Measurements from ENCODE around the gene TNN.
"Not testable (repeated sequence)": the region's sequence is repeated elsewhere in the genome, so short reads cannot be mapped to it uniquely, and the experiment has no call there.

TNN gene

GRCh38 chr1:175067362-175068106 is at the start of gene TNN:
Gene TNN (plus strand): TSS chr1:175067833. CDS start chr1:175077419, 9,586 bp downstream.
- DNase-seq (ENCODE audit: low read depth in 2 of 2): no peak

GRCh38 chr1:175019524-175019923 is 48.1 kb upstream of the TNN start:
- DNase-seq (ENCODE audit: low read depth in 2 of 2): no peak

DNA sequence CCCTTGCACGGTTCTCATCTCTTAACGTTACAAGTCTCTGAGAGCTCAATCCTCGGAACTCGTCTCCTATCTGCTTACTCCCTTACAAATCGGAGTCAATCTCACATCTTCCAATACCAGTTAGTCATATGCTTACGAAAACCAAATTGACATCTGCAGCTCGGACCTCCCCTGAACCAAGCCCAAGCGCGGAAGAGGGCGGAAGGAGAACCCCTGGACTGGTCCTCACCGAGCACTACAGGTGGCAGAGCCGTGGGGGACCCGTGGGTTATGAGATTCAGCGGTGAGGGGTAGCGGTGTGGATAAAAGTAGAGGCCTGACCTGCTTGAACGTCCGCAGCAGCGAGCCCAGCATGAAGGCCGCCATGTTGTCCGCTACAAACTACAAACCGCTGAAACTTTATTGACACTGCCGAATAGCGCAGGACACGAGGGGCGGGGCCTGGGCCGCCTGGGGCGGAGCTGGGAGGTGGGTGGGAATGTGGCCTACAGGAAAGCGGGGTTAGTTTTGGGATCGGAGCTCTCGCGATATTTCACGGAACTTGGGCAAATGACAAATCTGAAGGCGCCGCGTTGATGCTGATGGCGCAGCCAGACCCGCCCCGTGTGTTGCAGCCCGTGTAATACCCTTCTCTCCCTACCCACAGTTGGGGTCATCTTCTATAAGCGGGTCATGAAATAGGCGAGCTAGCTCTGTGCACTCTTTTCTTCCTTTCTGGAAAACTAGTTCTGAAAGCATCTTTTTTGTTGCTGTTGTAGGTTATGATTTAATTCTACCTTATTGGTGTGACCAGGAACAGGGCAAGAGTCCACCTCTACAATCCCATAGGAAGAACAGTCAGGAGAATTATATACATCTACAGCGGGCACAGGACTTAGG is 44.4 kb upstream of the TNN start, which contains the start of gene MRPS14:
Gene MRPS14, minus strand, starts transcription at position 383 of the 879 bp plus-strand sequence. Its CDS starts 17 bp downstream, at position 366.
- peak; percentile 98 for DNase-seq (ENCODE audit: low read depth in 2 of 2)

- DNase-seq (ENCODE audit: low read depth in 2 of 2): not testable (repeated sequence)
Observed at GRCh38 chr1:175023922-175024242, 43.8 kb upstream of the TNN start.

DNA sequence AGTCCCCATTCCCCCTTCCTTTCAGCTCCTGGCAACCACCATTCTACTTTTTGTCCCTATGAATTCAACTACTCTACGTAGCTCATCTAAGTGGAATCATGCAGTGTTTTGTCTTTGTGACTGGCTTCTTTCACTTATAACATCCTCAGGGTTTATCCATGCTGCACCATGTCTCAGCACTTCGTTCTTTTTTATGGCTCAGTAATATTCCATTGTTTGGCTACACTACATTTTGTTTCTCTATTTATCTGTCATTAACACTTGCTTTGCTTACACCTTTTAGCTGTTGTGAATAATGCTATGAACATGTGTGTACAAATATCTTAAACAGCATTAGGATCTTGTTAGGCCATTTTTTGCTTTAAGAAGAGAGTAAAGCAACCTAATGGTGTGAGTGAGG is 42.9 kb upstream of the TNN start:
- DNase-seq (ENCODE audit: low read depth in 2 of 2): no peak

DNA sequence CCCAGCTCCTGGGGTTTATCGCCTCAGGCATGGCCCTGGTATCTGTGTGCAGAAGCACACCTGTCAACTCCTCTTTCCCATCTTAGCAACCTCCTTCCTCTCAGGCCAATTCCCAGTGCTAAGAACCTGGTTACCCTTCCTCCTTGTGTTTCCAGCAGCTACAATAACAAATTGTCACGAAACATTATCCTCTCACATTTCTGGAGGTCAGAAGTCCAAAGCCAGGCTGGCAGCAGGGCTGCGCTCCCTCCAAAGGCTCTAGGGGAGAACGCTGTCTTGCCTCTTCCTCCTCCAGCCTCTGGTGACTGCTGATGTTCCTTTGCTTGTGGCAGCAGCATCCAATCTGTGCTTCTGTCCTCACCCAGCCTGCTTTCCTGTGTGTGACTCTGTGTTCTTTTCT is 33.7 kb upstream of the TNN start:
- DNase-seq (ENCODE audit: low read depth in 2 of 2): no peak

DNA sequence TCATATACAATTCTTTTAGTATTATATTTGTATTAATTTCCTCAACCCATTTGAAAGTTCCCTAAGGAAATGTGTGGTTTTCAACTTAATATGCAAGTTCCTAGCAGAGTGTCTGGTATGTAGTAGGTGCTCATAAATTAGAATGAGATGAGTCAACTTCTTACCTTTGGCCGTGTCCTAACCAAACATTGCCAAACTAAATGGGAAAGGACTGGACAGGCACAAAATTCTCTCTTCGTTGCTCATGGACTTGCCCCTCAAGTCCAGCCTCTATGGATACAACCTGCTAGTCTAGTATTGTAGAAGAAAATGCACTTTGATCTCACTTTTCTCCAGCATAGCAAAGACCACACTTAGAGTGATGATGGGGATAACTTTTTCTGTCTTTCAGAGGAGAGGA is 32.9 kb upstream of the TNN start:
- DNase-seq (ENCODE audit: low read depth in 2 of 2): no peak

- no peak for DNase-seq (ENCODE audit: low read depth in 2 of 2)
Observed at GRCh38 chr1:175035865-175036264, 31.8 kb upstream of the TNN start.

GRCh38 chr1:175036476-175036875 is 31.2 kb upstream of the TNN start:
- no peak for DNase-seq (ENCODE audit: low read depth in 2 of 2)

DNA sequence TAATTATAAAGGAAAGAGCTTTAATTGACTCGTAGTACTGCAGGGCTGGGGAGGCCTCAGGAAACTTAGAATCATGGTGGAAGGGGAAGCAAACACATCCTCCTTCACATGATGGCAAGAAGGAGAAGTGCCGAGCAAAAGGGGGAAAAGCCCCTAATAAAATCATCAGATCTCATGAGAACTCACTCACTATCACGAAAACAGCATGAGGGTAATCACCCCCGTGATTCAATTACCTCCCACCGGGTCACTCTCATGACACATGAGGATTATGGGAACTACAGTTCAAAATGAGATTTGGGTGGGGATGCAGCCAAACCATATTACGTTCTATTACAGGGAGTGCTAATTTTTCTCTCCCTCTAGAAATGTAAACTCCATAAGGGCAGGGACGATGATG is 30.2 kb upstream of the TNN start:
- DNase-seq (ENCODE audit: low read depth in 2 of 2): no peak

GRCh38 chr1:175040324-175040879 is 27.2 kb upstream of the TNN start:
- DNase-seq (ENCODE audit: low read depth in 2 of 2): no peak

DNA sequence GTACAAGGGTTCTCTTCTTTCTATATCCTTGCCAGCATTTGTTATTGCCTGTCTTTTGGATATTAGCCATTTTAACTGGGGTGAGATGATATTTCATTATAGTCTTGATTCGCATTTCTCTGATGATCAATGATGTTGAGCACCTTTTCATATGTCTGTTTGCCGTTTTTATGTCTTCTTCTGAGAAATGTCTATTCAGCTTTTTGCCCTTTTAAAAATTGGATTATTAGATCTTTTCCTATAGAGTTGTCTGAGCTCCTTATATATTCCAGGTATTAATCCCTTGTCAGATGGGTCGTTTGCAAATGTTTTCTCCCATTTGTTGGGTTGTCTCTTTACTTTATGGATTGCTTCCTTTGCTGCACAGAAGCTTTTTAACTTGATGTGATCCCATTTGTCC is 25.0 kb upstream of the TNN start:
- no peak for DNase-seq (ENCODE audit: low read depth in 2 of 2)

- DNase-seq (ENCODE audit: low read depth in 2 of 2): no peak
Observed at GRCh38 chr1:175043824-175044223, 23.8 kb upstream of the TNN start.

DNA sequence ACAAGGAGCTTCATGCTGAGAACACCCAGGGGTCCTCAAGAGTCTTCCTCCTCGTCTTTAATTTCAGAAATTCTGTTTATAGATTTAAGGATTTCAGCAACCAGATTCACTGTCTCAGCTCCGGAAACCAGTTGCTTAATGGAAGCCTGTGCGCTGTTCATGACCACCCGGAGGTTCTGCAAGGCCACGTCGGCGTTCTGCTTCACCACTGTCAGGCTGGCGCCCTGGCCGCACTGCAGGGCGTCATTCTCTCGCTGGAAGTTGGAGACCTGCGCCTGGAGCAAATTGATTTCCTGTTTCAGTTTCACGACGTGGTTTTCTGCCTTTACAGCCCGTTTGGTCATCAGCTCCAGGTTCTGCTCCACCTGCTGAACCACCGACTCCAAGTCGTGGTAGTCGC is 23.0 kb upstream of the TNN start:
- DNase-seq (ENCODE audit: low read depth in 2 of 2): not testable (repeated sequence)

DNA sequence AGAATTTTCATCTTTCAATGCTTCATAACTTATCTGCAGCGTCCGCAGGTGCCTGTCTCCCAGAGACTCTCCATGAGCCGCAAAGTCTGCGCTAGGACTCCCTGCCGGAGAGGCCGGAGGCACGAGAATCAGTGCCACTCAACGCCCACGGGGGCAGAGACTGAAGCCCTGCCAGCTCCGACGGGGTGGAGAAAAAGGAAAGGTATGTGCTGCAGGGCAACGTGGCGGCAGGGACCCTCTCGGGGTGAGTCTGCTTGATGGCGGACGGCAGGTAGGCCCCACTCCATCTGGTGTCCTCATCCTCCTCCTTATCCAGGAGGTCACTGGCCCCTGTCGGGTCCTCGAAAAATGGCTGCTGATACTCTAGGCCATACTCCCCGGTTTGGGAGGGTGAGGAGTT is 22.5 kb upstream of the TNN start:
- no peak for DNase-seq (ENCODE audit: low read depth in 2 of 2)

GRCh38 chr1:175045519-175045918 is 22.1 kb upstream of the TNN start:
- no peak for DNase-seq (ENCODE audit: low read depth in 2 of 2)

DNA sequence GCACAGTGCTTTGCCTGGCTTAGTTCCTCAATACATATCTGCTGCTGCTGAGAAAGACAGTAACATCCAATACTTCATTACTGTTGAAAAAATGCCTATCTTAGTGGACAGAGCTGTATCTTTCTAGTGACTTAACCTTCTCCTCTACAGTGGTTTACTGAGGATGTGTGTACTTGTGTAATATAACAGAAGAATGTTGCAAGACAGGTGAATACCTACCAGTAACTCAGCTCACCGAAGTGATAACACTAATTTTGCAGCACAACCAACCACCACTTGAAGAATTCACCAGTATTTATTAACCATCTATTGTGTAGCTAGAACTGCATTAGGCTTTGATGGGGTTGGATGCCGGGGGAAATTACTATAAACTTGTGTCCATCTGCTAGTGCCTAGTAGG is 16.6 kb upstream of the TNN start:
- no peak for DNase-seq (ENCODE audit: low read depth in 2 of 2)

DNA sequence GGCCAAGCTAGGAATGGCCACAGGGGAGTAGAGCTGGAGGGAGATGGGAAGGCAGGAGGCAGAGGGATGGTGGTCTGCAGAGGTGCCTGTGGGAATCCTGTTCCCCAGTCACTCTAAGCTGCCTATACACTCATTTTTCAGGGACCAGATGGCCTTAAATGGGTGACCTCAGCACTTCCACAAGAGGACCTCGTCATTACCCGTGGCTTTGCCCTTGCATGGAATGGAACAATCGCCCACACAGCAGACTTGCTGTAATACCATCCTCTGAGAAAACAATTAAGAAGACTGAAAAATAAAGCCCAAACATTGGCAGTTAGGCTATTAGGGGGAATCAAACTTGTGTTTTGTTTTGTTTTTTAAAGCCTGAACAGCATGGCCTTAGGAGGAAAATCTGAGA is 12.9 kb upstream of the TNN start:
- no peak for DNase-seq (ENCODE audit: low read depth in 2 of 2)

GRCh38 chr1:175062339-175062738 is 5.3 kb upstream of the TNN start:
- no peak for DNase-seq (ENCODE audit: low read depth in 2 of 2)

GRCh38 chr1:175062858-175063257 is 4.8 kb upstream of the TNN start:
- no peak for DNase-seq (ENCODE audit: low read depth in 2 of 2)

DNA sequence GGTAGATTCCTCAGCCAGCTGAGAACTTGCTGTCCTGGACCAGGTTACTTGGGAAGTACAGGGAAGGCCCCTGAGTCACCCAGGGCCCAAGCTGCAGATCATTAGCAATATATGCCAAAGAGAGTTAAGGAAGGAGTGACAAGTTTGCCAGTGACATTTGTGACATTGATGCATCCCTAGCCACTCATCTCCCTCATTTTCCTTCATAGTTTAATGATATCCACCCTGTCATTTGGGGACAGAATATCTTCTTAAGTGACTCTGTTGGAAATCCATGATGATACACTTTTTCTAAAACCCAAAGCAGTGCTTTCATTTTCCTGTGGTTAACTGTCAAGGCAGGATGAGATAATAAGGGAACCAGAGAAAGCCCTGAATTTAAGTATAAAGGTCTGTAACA is 3.2 kb downstream of the TNN start:
- no peak for DNase-seq (ENCODE audit: low read depth in 2 of 2)

DNA sequence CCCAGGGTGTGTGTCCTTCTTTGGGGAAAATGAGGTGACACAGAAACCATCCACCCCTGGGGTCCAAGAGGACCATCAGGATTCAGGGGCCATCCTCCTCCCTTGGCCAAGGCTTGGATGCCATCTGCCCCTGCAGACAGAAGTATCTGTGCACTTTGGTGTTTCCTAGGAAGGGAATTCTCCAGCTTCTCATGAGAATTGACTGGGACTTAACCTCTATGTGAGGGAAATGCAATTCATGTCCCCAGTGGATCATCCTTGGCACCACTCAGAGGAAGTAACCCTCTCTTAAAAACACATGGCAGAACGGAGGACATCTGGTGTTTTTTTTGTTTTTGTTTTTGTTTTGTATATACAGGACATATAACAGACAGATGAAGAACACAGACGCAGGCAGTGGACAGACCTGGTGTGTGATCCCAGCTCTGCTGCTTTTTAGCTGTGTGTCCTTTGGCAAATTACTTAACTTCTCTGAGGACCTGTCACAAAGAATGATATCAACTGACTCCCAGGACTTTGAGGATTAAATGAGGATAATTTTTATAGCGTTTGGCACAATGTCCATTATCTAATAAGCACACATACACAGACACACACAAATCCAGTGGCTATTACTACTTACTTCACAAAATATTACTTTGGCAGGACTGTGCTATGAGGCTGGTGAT is 3.8 kb downstream of the TNN start:
- DNase-seq (ENCODE audit: low read depth in 2 of 2): no peak
